ENCODE results near the gene EEIG1.

Gene EEIG1

DNA sequence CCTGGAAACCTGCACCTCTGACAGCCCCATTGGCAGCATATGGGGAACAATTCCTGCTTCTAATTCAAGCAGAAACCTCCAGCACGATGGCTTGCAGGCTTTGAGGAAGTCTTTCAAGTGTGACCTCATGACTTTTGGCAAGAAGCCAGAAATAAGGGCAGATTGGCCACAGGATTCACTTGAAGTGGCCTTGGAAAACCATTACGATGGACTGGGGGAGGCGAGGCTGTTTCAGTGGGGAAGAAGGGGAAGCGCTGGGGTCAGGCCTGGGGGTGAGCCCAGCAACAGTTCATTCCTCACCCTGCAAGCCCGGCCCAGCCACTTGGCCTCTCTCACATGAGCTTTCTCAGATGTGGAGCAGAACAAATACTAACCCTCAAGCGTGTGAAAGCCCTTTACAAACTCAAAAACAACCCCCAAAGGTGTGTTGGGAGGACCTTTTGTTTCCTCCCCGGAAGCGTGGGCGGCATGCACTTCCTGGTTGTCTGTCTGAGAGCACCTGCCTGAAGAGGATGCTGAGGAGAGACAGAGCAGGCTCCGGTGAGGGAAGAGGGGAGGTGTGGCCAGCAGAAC, 26.9 kb upstream of the EEIG1 start:
- no peak for TF ChIP-seq CTCF (IDR thresholded peaks at IDR 0.05)
- Histone ChIP-seq H3K27ac (no peak overlapping the region), H3K4me3 (no peak overlapping the region)
- DNase-seq (ENCODE audit: low spot score): no peak

GRCh38 chr9:128006332-128006996, 25.7 kb upstream of the EEIG1 start:
- H3K27ac ChIP-seq: no peak overlapping the region
- no peak overlapping the region for H3K4me3 ChIP-seq
- no peak for TF ChIP-seq CTCF (IDR thresholded peaks at IDR 0.05)
- no peak for DNase-seq (ENCODE audit: low spot score)

GRCh38 chr9:128005923-128006322, 25.1 kb upstream of the EEIG1 start:
- H3K27ac ChIP-seq: no peak overlapping the region
- no peak for DNase-seq (ENCODE audit: low spot score)
- TF ChIP-seq CTCF (IDR thresholded peaks at IDR 0.05): no peak
- H3K4me3 ChIP-seq: no peak overlapping the region

GRCh38 chr9:128003966-128004604, 23.3 kb upstream of the EEIG1 start:
- Histone ChIP-seq H3K4me3 (no peak overlapping the region), H3K27ac (no peak overlapping the region)
- DNase-seq (ENCODE audit: low spot score): no peak
- no peak for TF ChIP-seq CTCF (IDR thresholded peaks at IDR 0.05)

GRCh38 chr9:128002959-128003358, 22.2 kb upstream of the EEIG1 start:
- no peak overlapping the region for H3K4me3 ChIP-seq
- DNase-seq (ENCODE audit: low spot score): no peak
- H3K27ac ChIP-seq: no peak overlapping the region
- no peak for TF ChIP-seq CTCF (IDR thresholded peaks at IDR 0.05)

DNA sequence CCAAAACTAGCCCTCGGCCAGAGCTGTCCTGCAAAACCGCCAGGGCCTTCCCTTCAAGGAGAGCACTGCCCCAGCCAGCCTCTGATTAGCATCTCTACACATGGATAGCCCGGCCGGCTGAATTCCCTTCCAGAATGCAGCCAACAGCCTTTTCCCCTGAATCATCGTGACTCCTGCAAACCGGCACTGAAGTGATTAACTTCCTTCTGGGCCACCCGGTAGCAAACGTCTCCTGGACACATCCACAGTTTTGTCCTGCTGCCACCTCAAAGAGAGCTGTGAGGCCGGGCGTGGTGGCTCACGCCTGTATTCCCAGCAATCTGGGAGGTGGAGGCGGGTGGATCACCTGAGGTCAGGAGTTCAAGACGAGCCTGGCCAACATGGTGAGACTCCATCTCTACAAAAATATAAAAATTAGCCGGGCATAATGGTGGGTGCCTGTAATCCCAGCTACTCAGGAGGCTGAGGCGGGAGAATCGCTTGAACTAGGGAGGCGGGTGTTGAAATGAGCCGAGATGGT, 21.1 kb upstream of the EEIG1 start:
- no peak for DNase-seq (ENCODE audit: low spot score)
- Histone ChIP-seq H3K27ac (no peak overlapping the region), H3K4me3 (no peak overlapping the region)
- TF ChIP-seq CTCF (IDR thresholded peaks at IDR 0.05): no peak

All from coronary artery (tissue), 2 donors.